C1 segment of cervical spinal cord (tissue), 14 donors: ENCODE results near the gene DLEC1.
A peak's percentile ranks its signal among the peaks of the same experiment; 100 is the strongest.
"Not testable (repeated sequence)": the region's sequence is repeated elsewhere in the genome, so short reads cannot be mapped to it uniquely, and the experiment has no call there.

ENCODE experiments used
- DNase-seq, 14 donors: peaks; one replicate each; lab custom pipeline; 2025; lab: John Stamatoyannopoulos, UW

Gene DLEC1

GRCh38 chr3:38120693-38121450, 81.9 kb downstream of the DLEC1 start:
- DNase-seq = no peak

- DNase-seq = peak in 1 of 14 donors; percentile 11
These were observed 82.4 kb downstream of the DLEC1 start for GRCh38 chr3:38121451-38121831.

- DNase-seq = no peak
These were observed 82.9 kb downstream of the DLEC1 start for GRCh38 chr3:38121832-38122461.

- DNase-seq = no peak
These were observed 83.8 kb downstream of the DLEC1 start for GRCh38 chr3:38122712-38123290.

- DNase-seq = no peak
These were observed 85.5 kb downstream of the DLEC1 start for GRCh38 chr3:38124324-38125122.

- no peak for DNase-seq
These were observed 86.5 kb downstream of the DLEC1 start for GRCh38 chr3:38125305-38126120.

GRCh38 chr3:38126121-38126892, 87.3 kb downstream of the DLEC1 start:
- no peak for DNase-seq

GRCh38 chr3:38127611-38128302, 88.7 kb downstream of the DLEC1 start:
- DNase-seq = no peak

GRCh38 chr3:38128303-38128655, 89.3 kb downstream of the DLEC1 start:
- no peak for DNase-seq

GRCh38 chr3:38129058-38129457, 90.0 kb downstream of the DLEC1 start:
- no peak for DNase-seq

- DNase-seq = no peak
These were observed 91.6 kb downstream of the DLEC1 start for GRCh38 chr3:38130631-38131065.

GRCh38 chr3:38131621-38132369, 92.8 kb downstream of the DLEC1 start:
- DNase-seq = no peak

- no peak for DNase-seq
These were observed 94.2 kb downstream of the DLEC1 start for GRCh38 chr3:38133209-38133556.

- no peak for DNase-seq
These were observed 94.8 kb downstream of the DLEC1 start for GRCh38 chr3:38133557-38134405.

- DNase-seq = not testable (repeated sequence)
These were observed 95.6 kb downstream of the DLEC1 start for GRCh38 chr3:38134517-38135143.

GRCh38 chr3:38135621-38136277, 96.7 kb downstream of the DLEC1 start:
- not testable (repeated sequence) for DNase-seq

GRCh38 chr3:38136393-38136776, 97.4 kb downstream of the DLEC1 start:
- DNase-seq = no peak
